ENCODE results near the gene CTNNA2. TPM values are rescaled to one million over a fixed set of nuclear protein-coding genes. Genes with fewer than 3 reads are reported as not detected.
A peak's percentile ranks its signal among the peaks of the same experiment; 100 is the strongest.

CTNNA2 gene
- total RNA-seq, 2 donors from 2014 or later, result not detected

- intact Hi-C loops (cut with DNase I), result no loop called here
- no peak for DNase-seq (ENCODE audit: low spot score)
Measured at GRCh38 chr2:80257450-80257849, 744.6 kb downstream of the CTNNA2 start.

- no peak for DNase-seq (ENCODE audit: low spot score)
- intact Hi-C loops (cut with DNase I), result no loop called here
Measured at GRCh38 chr2:80258341-80258740, 745.5 kb downstream of the CTNNA2 start.

- no peak for DNase-seq (ENCODE audit: low spot score)
Measured at GRCh38 chr2:80258793-80259192, 745.9 kb downstream of the CTNNA2 start.

GRCh38 chr2:80259292-80259691, 746.4 kb downstream of the CTNNA2 start:
- DNase-seq (ENCODE audit: low spot score), result no peak
- intact Hi-C loops (cut with DNase I), result no loop called here

More at GRCh38 chr2:80258793-80259192, 745.9 kb downstream of the CTNNA2 start:
- intact Hi-C loops (cut with DNase I), result no loop called here

- no peak for DNase-seq (ENCODE audit: low spot score)
- intact Hi-C loops (cut with DNase I), result no loop called here
Measured at GRCh38 chr2:80266231-80266630, 753.4 kb downstream of the CTNNA2 start.

- DNase-seq (ENCODE audit: low spot score), result no peak
- intact Hi-C loops (cut with DNase I), result no loop called here
Measured at GRCh38 chr2:80269806-80270205, 757.0 kb downstream of the CTNNA2 start.

- intact Hi-C loops (cut with DNase I), result no loop called here
- no peak for DNase-seq (ENCODE audit: low spot score)
Measured at GRCh38 chr2:80280598-80280997, 767.7 kb downstream of the CTNNA2 start.

GRCh38 chr2:80281049-80281448, 768.2 kb downstream of the CTNNA2 start:
- intact Hi-C loops (cut with DNase I), result no loop called here
- DNase-seq (ENCODE audit: low spot score), result no peak

- intact Hi-C loops (cut with DNase I), result no loop called here
- no peak for DNase-seq (ENCODE audit: low spot score)
Measured at GRCh38 chr2:80288576-80288975, 775.7 kb downstream of the CTNNA2 start.

- no peak for DNase-seq (ENCODE audit: low spot score)
- intact Hi-C loops (cut with DNase I), result no loop called here
Measured at GRCh38 chr2:80291656-80292055, 778.8 kb downstream of the CTNNA2 start.

GRCh38 chr2:80292474-80292873, 779.6 kb downstream of the CTNNA2 start:
- DNase-seq (ENCODE audit: low spot score), result no peak
- intact Hi-C loops (cut with DNase I), result no loop called here

- intact Hi-C loops (cut with DNase I), result no loop called here
- DNase-seq (ENCODE audit: low spot score), result no peak
Measured at GRCh38 chr2:80293039-80293438, 780.2 kb downstream of the CTNNA2 start.

GRCh38 chr2:80298954-80299353, 786.1 kb downstream of the CTNNA2 start:
- intact Hi-C loops (cut with DNase I), result no loop called here

GRCh38 chr2:80299661-80300060, 786.8 kb downstream of the CTNNA2 start:
- intact Hi-C loops (cut with DNase I), result no loop called here
- no peak for DNase-seq (ENCODE audit: low spot score)

More at GRCh38 chr2:80298954-80299353, 786.1 kb downstream of the CTNNA2 start:
- no peak for DNase-seq (ENCODE audit: low spot score)

GRCh38 chr2:80300346-80300745, 787.5 kb downstream of the CTNNA2 start:
- DNase-seq (ENCODE audit: low spot score), result no peak

GRCh38 chr2:80300954-80301353, 788.1 kb downstream of the CTNNA2 start:
- no peak for DNase-seq (ENCODE audit: low spot score)
- intact Hi-C loops (cut with DNase I), result no loop called here

More at GRCh38 chr2:80300346-80300745, 787.5 kb downstream of the CTNNA2 start:
- intact Hi-C loops (cut with DNase I), result no loop called here

- intact Hi-C loops (cut with DNase I), result no loop called here
- no peak for DNase-seq (ENCODE audit: low spot score)
Measured at GRCh38 chr2:80302001-80302313, 789.1 kb downstream of the CTNNA2 start.

GRCh38 chr2:80302314-80303005, 789.6 kb downstream of the CTNNA2 start:
- intact Hi-C loops (cut with DNase I), result no loop called here
- no peak for DNase-seq (ENCODE audit: low spot score)

- intact Hi-C loops (cut with DNase I), result no loop called here
- DNase-seq (ENCODE audit: low spot score), result peak; percentile 66
Measured at GRCh38 chr2:80303006-80303908, 790.4 kb downstream of the CTNNA2 start.

GRCh38 chr2:80303909-80304837, 791.3 kb downstream of the CTNNA2 start, which contains the start of gene LRRTM1:
Gene LRRTM1, minus strand, starts transcription at chr2:80304752. Its CDS starts 933 bp downstream, at chr2:80303819.
- no peak for DNase-seq (ENCODE audit: low spot score)
- intact Hi-C loops (cut with DNase I), result no loop called here

All from posterior vena cava (tissue), 2 donors.